ENCODE results near the gene OR7C1. TPM values are rescaled to one million over a fixed set of nuclear protein-coding genes. Genes with fewer than 3 reads are reported as not detected.
"Not testable (repeated sequence)": the region's sequence is repeated elsewhere in the genome, so short reads cannot be mapped to it uniquely, and the experiment has no call there.

Gene OR7C1
- total RNA-seq, 1 donor from 2014 or later = not detected

- no peak for ATAC-seq
- no peak for TF ChIP-seq CTCF (IDR thresholded peaks at IDR 0.05)
- intact Hi-C loops (cut with DNase I) = no loop called here
- no peaks in the 10 kb centered on the region for H3K36me3 ChIP-seq
- DNase-seq = no peak
- no peak overlapping the region for H3K4me3 ChIP-seq
- no peaks in the 10 kb centered on the region for H3K9me3 ChIP-seq
- H3K27me3 ChIP-seq = peaks cover 13% of the 10 kb centered on the region
- H3K4me1 ChIP-seq = no peaks in the 10 kb centered on the region
- H3K27ac ChIP-seq = no peak overlapping the region
Measured at GRCh38 chr19:14774373-14774772, 60.6 kb downstream of the OR7C1 start.

- ATAC-seq; H3K9me3 ChIP-seq; H3K4me1 ChIP-seq; DNase-seq; H3K36me3 ChIP-seq; H3K4me3 ChIP-seq; H3K27ac ChIP-seq; intact Hi-C loops (cut with DNase I): not testable (repeated sequence)
- peaks cover 13% of the 10 kb centered on the region for H3K27me3 ChIP-seq
Measured at GRCh38 chr19:14773722-14774121, 61.3 kb downstream of the OR7C1 start.

GRCh38 chr19:14772995-14773394, 62.0 kb downstream of the OR7C1 start:
- ATAC-seq (no peak), DNase-seq (no peak)
- H3K36me3 ChIP-seq = no peaks in the 10 kb centered on the region
- no peak for TF ChIP-seq CTCF (IDR thresholded peaks at IDR 0.05)
- H3K4me1 ChIP-seq = no peaks in the 10 kb centered on the region
- no peaks in the 10 kb centered on the region for H3K9me3 ChIP-seq
- no peak overlapping the region for H3K4me3 ChIP-seq
- H3K27ac ChIP-seq = no peak overlapping the region
- H3K27me3 ChIP-seq = peaks cover 13% of the 10 kb centered on the region
- intact Hi-C loops (cut with DNase I) = no loop called here

GRCh38 chr19:14772467-14772866, 62.5 kb downstream of the OR7C1 start:
- Histone ChIP-seq H3K27ac (no peak overlapping the region), H3K27me3 (peaks cover 13% of the 10 kb centered on the region), H3K4me3 (no peak overlapping the region), H3K4me1 (no peaks in the 10 kb centered on the region), H3K9me3 (no peaks in the 10 kb centered on the region), H3K36me3 (no peaks in the 10 kb centered on the region)
- DNase-seq (no peak), ATAC-seq (no peak)
- intact Hi-C loops (cut with DNase I) = no loop called here
- TF ChIP-seq CTCF (IDR thresholded peaks at IDR 0.05) = no peak

- no peaks in the 10 kb centered on the region for H3K36me3 ChIP-seq
- no peaks in the 10 kb centered on the region for H3K4me1 ChIP-seq
- H3K4me3 ChIP-seq = no peak overlapping the region
- intact Hi-C loops (cut with DNase I) = no loop called here
- no peak for TF ChIP-seq CTCF (IDR thresholded peaks at IDR 0.05)
- ATAC-seq (no peak), DNase-seq (no peak)
- H3K9me3 ChIP-seq = no peaks in the 10 kb centered on the region
- H3K27me3 ChIP-seq = peaks cover 13% of the 10 kb centered on the region
- H3K27ac ChIP-seq = no peak overlapping the region
Measured at GRCh38 chr19:14770944-14771839, 63.8 kb downstream of the OR7C1 start.

- no peak for ATAC-seq
- Histone ChIP-seq H3K27me3 (peaks cover 4% of the 10 kb centered on the region), H3K9me3 (no peaks in the 10 kb centered on the region), H3K4me1 (no peaks in the 10 kb centered on the region), H3K36me3 (no peaks in the 10 kb centered on the region), H3K27ac (no peak overlapping the region), H3K4me3 (no peak overlapping the region)
- TF ChIP-seq CTCF (IDR thresholded peaks at IDR 0.05) = no peak
- no peak for DNase-seq
- intact Hi-C loops (cut with DNase I) = no loop called here
Measured at GRCh38 chr19:14770136-14770535, 64.8 kb downstream of the OR7C1 start.

All from upper lobe of right lung (tissue), 1 donor.